Activated T-cell treated with anti-CD3 and anti-CD28 coated beads for 48 hours (primary cell): ENCODE results near the gene DNAJB8.

Experiments
- DNase-seq: peaks from one replicate; pipeline ENCODE4 v3.0.0-alpha.2; 2020; ENCODE audit warnings: low read depth

DNAJB8 gene

GRCh38 chr3:128482666-128483656 lies 16.3 kb upstream of the DNAJB8 start:
- no peak for DNase-seq

GRCh38 chr3:128482175-128482574 lies 15.5 kb upstream of the DNAJB8 start:
- DNase-seq = no peak

DNA sequence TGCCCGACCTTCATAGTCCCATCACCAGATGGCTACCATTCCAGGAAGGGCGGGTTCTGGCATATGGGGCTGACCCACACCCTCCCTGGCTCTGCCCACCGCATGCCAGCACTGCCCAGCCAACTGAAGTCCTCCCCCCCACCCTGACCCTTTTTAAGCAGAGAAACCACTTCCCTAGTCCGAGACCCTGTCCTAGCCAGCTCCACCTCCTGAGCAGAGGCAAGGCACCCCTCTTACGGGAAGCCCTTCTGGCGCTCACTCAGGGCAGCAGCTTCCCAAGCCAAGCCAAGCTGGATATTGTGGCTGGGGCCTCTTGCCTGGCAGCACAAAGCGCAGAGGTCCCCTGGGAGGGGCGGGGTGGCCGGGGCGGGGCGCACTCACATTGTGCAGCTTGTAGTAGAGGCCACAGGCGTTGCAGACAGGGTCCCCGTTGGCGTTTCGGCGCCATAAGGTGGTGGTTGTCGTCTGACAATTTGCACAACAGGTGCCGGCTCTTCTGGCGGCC lies 14.8 kb upstream of the DNAJB8 start:
- DNase-seq = no peak

DNA sequence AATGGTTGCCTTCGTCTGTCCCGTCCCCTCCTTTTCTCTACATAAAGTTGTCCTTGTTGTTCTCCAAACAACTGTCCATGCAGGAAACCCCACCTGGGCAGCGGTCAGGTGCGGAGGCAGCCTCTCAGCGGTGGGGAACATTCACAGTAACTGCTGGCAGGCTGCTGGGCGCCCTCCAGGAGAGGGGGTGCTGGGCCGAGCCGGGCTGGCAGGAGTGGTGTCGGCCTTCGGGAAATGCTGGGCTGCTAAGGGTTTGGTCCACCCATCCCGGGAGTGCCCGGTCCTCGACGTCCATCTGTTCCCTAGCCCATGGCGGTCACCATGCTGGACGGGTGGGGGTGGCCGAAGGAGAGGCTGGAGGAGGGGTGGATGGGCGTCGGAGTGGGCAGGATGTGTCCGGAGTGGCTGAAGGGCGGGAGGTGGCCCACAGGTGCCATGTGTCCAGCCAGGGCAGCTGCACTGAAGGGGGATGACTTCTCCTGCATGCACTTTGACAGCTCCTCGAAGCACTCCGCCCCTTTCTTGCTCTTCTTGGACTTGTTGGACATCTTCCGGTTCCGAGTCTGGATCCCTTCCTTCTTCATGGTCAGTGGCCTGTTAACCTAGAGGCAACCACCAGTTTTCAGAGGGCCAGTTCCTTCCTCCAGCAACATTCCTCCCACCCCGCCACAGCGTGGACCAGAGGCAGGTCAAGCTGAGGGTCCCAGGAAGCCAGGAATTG lies 14.2 kb upstream of the DNAJB8 start:
- no peak for DNase-seq

GRCh38 chr3:128480278-128480677 lies 13.6 kb upstream of the DNAJB8 start:
- DNase-seq = no peak

DNA sequence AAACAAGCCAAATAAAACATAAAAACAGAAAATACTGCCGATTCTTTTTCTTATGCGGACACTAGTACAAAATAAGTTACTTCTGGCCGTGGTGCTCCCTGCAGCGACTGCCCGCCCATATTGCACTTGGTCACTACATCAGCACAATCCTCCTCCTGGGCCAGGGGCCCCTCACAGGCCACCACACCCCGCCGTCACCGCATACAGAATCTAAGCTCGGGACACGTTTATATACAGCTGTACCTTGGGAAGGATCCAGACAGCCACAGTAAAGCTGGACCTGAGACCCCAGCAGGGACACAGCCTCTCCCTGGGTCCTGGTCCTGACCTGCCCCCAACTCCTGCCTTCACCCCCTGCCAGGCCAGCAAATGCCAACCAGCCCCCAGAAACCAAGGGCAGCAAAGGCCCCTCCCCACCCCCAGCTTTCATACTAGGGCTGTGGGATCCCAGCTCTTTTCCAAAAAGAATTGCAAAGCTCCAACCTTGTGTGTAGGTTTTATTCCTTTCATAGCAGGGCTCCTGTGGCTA lies 12.9 kb upstream of the DNAJB8 start:
- DNase-seq = no peak

DNA sequence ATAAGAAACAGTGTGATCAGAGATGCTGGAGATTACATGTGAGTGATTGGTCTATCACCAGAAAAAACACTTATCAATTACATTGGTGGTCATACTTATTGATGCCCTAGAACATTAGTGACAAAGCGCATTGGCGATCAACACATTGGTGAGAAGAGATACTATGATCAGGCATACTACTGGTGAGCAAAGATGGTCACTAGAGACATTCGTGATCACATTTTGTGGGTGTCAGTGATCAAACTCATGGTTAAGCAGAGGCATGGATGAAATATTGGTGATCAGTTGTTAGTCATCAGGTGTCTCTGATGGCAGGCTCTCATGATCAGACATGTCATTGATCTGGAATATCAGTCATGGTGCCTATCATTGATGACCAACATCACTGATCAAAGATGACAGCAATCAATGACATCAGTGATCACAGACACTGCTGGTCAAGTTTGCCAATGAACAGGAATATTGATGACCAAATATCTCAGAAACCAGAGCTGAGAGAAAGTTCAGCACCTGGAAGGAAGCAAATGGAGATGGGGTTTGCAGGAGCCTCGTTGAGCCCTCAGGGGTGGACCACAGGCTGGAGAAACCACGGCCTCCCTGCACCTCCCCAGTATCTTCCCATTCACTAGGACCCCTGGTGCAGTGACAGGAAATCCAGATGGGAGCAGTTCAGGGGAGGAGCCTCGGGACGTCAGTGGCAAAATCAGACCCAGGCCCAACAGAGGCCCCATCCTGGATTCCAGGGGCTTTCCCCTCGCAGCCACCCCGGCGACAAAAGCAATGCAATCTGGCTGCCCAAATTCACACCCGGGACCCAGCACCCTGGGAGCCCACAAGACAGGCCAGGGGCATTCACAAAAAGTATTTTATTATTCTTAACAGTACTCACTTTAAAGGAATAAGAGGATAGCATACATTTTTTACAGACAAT lies 12.2 kb upstream of the DNAJB8 start:
- no peak for DNase-seq

DNA sequence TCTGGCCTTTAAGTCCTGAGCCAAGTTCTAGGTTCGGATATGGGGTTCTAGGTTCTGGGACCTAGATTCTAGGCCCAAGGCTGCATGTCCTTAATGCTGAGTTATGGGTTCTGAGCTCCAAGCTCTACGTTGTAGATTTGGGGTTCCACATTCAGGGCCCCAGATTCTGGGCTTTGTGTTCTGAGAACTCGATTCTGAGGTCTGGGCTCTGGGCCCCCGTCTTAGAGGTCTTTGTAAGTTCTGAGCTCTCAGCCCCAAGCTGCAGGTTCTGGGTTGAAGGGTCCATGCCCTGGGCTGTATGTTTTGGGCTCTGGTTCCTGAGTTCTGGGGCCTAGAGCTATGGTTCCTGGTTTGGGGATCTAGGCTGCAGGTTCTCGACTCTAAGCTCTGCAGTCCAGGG lies 10.0 kb upstream of the DNAJB8 start:
- DNase-seq = no peak

- DNase-seq = no peak
Measured at GRCh38 chr3:128475355-128475754, 8.7 kb upstream of the DNAJB8 start.

- no peak for DNase-seq
Measured at GRCh38 chr3:128473737-128474136, 7.0 kb upstream of the DNAJB8 start.

- no peak for DNase-seq
Measured at GRCh38 chr3:128473180-128473519, 6.5 kb upstream of the DNAJB8 start.

- no peak for DNase-seq
Measured at GRCh38 chr3:128472449-128473179, 5.9 kb upstream of the DNAJB8 start.

GRCh38 chr3:128471720-128472119 lies 5.0 kb upstream of the DNAJB8 start:
- no peak for DNase-seq

GRCh38 chr3:128471110-128471509 lies 4.4 kb upstream of the DNAJB8 start:
- DNase-seq = no peak

- DNase-seq = no peak
Measured at GRCh38 chr3:128470134-128470899, 3.6 kb upstream of the DNAJB8 start.

- no peak for DNase-seq
Measured at GRCh38 chr3:128469556-128469955, 2.9 kb upstream of the DNAJB8 start.

DNA sequence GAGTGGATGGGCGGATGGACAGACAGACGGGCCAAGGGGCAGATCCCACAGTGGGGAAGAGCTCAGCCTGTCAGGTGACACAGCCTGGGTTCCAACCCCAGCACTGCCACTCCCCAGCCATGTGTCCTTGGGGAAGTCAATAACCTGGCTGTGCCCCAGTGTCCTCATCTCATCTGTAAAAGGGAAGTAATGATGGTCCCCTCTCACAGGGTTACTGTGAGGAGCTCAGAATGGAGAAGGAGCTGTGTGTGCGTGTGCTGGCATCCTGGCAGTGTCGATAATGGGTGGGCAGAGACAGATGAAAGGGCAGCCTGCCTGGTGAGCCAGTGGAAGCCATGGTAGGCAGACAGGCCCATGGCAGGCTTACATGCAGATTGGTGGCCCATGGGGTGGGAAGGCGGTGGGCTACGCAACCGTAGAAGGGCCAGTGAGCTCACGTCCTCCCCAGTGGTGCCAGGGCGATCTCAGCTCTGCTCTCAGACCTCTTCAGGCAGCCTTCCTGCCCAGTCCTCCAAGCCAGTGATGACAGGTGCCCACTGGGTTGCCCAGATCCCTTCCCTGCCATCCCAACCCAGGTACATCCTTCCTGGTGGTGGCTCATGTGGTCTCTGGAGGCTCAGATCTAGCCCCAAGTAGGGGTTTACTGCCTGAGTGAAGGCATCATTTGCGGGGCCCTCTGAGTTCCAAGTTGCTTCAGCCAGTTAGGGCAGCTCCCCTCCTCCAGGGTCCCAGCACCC lies 2.3 kb upstream of the DNAJB8 start:
- no peak for DNase-seq

DNA sequence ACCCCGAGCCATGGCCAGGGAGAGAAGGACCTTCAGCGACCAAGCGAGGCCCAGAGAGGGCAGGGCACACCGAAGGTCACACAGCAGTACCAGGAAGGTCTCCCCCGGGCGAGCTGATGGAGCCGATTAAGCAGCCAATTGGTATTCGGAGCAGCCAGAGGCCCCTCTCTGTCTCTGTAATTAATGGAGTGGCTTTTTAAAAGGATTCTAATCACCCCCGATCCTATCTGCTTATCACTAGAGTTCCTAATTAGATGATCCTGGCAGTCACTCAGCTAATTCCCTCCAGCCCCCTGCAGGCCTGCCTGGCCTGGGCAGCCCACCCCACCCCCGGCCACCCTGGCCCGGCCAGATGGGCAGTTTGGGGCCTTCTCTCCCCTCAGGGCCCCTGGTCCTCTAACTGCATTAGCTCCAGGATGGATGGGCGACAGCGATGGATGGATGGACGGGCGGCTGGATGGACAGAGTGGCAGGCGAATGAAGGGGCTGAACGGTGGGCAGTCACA lies 1.6 kb upstream of the DNAJB8 start:
- no peak for DNase-seq

- no peak for DNase-seq
Measured at GRCh38 chr3:128464702-128465101, 2.0 kb downstream of the DNAJB8 start.
